Mononuclear cell (primary cell): ENCODE results near the gene NELFB. TPM values are rescaled to one million over a fixed set of nuclear protein-coding genes. Genes with fewer than 3 reads are reported as not detected.

Experiments used
- H3K27me3 ChIP-seq: 2 replicates; pipeline ENCODE4 v1.6.0; 2011; ENCODE audit warnings: low read length, control low read depth; ENCODE audit not compliant: insufficient read depth
- H3K4me1 ChIP-seq: 2 replicates; pipeline ENCODE4 v1.5.1; 2011; ENCODE audit warnings: mild to moderate bottlenecking, low read length, control low read depth; ENCODE audit not compliant: insufficient read depth
- H3K4me3 ChIP-seq: 2 replicates; pipeline ENCODE4 v1.5.1; 2011; ENCODE audit warnings: mild to moderate bottlenecking, low read length, moderate library complexity
- H3K9me3 ChIP-seq: 2 replicates; pipeline ENCODE4 v1.5.1; 2011; ENCODE audit warnings: low read depth, mild to moderate bottlenecking, control low read depth, low read length
- total RNA-seq: library from RNA; depleted of rRNA; stranded (reverse); fragments of >200 nt; gene quantifications from one replicate; pipeline ENCODE4 v1.2.3, GENCODE V29; 2012

Gene NELFB
- total RNA-seq, 1 donor = 20.9 TPM

GRCh38 chr9:137294091-137294680 lies 39.1 kb downstream of the NELFB start:
- H3K4me1 ChIP-seq = peaks cover 9% of the 10 kb centered on the region
- H3K9me3 ChIP-seq = no peaks in the 10 kb centered on the region
- peaks cover 45% of the 10 kb centered on the region for H3K27me3 ChIP-seq
- no peak overlapping the region for H3K4me3 ChIP-seq

- Histone ChIP-seq H3K4me3 (no peak overlapping the region), H3K9me3 (no peaks in the 10 kb centered on the region), H3K4me1 (peaks cover 9% of the 10 kb centered on the region), H3K27me3 (peaks cover 51% of the 10 kb centered on the region)
Measured at GRCh38 chr9:137294681-137295237, 39.6 kb downstream of the NELFB start.

DNA sequence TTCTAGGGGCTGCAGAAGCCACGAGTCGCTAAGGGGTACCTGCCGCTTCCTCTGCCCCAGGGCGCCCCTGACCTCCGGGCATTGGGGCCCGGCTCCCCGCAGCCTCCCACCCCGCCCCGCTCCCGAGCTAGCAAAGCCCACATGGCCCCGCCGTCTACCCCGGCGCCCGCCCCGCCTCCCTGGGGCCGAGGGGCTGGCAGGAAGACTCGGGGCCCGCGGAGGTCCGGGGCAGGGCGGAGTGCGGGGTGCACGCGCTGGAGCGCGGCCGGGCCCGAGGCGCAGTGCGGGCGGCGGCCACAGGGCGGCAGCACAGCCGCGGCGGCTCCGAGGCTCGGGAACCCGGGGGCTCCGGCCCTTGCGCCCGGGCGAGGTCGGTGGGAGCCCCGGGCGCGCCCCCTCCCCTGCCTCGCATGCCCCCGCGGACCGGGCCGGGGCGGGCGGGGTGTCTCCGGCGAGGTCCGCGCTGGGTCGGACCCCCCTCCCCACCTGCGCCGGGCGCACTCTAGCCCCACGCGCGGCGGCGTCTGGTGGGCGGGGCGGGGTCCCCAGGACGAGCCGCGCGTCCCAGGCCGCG lies 40.2 kb downstream of the NELFB start:
- H3K4me3 ChIP-seq = no peak overlapping the region
- H3K27me3 ChIP-seq = peaks cover 57% of the 10 kb centered on the region
- H3K4me1 ChIP-seq = peaks cover 9% of the 10 kb centered on the region
- H3K9me3 ChIP-seq = no peaks in the 10 kb centered on the region

DNA sequence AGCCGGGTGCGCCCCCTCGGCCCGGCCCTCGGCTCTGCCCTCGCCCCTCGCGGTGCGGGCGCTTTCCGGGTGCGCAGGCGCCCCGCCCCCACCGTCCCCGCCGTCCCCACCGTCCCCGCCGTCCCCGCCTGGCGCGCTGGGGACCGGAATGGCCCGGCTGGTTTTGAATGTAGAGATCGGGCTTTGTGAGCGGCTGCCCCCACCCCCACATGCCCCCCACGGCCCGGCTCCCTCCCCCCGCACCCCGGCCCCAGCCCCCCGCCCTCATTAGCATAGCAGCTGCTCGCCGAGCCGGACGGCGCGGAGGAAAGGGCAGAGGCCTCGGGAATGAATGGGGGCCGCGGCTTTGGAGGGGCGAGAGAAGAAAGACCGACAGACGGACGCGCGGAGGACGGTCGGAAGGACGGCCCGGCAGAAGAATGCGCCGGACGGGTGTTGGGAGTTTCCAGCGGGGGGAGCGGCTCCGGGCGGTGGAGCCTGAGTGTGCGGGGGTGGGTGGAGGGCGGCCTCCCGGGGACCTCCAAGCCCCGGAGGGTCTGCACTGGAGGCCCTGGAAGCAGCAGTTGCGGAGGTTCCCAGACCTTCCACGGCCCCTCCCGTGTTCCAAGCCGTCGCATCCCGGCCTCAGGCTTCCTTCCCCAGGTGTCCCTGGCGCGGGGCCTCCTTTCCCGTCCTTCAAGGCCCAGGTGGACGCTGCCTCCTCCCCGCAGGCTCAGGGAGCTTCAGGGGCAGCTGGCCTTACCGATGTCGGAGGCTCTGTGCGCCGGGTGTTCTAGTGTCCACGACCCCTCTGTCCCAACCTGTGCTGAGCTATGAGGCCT lies 40.9 kb downstream of the NELFB start:
- Histone ChIP-seq H3K4me3 (no peak overlapping the region), H3K4me1 (peaks cover 15% of the 10 kb centered on the region)

DNA sequence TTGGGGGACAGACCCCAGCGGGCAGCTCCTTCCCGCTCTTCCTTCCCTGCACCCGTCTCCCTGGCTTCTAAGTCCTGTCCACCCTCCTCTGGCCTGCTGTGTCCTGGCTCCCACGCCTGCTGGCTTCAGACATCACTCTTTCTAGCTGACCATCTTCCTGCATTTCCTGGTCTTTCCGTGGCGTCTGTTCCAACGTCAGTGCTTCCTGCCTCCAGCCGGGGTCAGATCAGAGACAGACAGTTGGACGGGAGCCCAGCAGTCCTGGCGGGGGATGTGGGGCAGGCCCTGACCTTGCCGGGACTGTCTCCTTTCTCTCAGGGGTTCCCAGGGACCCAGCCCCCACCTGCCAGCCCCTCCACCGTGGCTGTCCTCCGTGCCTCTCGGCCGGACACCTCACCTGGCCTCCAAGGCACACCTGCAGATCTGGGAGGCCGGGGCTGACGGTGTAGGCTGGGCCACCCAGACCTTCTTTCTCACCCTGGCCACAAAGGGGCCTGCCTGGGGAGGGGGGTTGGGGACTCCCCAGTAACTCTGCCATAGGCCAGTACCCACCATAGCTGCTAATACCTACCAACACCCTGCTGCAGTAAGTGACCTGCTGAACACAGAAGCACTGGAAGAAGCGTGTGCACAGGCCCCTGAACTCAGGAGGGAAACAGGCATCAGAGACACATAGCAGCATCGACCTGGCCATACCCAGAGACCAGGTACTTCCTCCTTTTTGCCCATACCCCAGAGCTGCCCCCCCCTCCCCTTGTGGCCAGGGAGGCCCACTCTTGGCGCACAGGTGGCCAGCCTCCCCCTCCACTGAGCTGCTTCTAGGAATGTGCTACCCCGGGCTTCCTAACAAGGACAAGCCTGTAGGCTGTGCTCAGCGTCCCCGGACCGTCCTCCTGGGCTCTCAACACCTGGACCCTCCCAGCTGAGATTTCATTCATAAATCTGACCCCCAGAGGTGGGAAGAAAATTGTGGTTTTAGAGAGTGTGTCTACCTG lies 41.8 kb downstream of the NELFB start:
- Histone ChIP-seq H3K4me1 (peaks cover 22% of the 10 kb centered on the region), H3K4me3 (no peak overlapping the region), H3K27me3 (peaks cover 63% of the 10 kb centered on the region)

More for the DNA sequence above, 40.9 kb downstream of the NELFB start:
- no peaks in the 10 kb centered on the region for H3K9me3 ChIP-seq
- peaks cover 63% of the 10 kb centered on the region for H3K27me3 ChIP-seq

DNA sequence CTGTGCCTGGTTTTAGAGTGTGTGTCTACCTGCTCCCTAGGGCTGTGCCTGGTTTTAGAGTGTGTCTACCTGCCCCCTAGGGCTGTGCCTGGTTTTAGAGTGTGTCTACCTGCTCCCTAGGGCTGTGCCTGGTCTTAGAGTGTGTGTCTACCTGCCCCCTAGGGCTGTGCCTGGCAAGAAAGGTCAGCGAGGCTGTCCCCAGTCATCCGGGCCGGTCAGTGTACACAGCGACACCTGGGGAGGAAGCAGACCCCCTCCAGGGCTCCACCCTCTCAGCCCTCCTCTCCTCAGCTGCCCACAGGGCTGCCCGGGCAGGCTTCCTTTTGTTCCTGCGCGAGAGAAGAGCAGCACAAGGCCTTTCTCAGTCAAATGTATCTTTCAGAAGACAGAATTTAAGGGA lies 42.8 kb downstream of the NELFB start:
- H3K4me3 ChIP-seq = no peak overlapping the region
- H3K4me1 ChIP-seq = peaks cover 27% of the 10 kb centered on the region
- H3K27me3 ChIP-seq = peaks cover 64% of the 10 kb centered on the region
- H3K9me3 ChIP-seq = no peaks in the 10 kb centered on the region

More for the DNA sequence above, 41.8 kb downstream of the NELFB start:
- no peaks in the 10 kb centered on the region for H3K9me3 ChIP-seq

- Histone ChIP-seq H3K4me3 (no peak overlapping the region), H3K27me3 (peaks cover 68% of the 10 kb centered on the region), H3K9me3 (no peaks in the 10 kb centered on the region), H3K4me1 (peaks cover 30% of the 10 kb centered on the region)
Measured at GRCh38 chr9:137298401-137299202, 43.5 kb downstream of the NELFB start.

DNA sequence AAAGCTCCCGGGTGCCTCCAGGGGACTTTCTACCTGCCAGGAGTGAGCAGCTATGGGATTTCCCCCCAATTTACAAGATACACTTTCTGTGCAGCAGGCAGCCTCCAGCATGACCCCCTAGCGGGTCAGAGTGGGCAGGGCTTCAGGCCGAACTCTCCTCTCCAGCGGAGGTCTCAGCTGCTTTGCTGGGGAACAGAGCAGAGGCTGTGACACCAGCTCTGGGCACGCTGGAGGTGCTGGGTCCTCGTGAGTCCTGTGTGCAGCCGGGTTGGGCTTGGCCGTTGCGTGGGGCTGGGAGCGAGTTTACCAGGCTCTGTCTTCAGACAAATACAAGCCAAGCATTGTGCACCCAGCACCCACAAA lies 44.1 kb downstream of the NELFB start:
- H3K4me1 ChIP-seq = peaks cover 30% of the 10 kb centered on the region
- H3K27me3 ChIP-seq = peaks cover 62% of the 10 kb centered on the region
- no peak overlapping the region for H3K4me3 ChIP-seq
- H3K9me3 ChIP-seq = no peaks in the 10 kb centered on the region

- Histone ChIP-seq H3K9me3 (no peaks in the 10 kb centered on the region), H3K4me3 (no peak overlapping the region), H3K4me1 (peaks cover 27% of the 10 kb centered on the region), H3K27me3 (peaks cover 54% of the 10 kb centered on the region)
Measured at GRCh38 chr9:137299938-137300337, 44.8 kb downstream of the NELFB start.

- Histone ChIP-seq H3K9me3 (no peaks in the 10 kb centered on the region), H3K27me3 (peaks cover 52% of the 10 kb centered on the region), H3K4me3 (no peak overlapping the region), H3K4me1 (peaks cover 29% of the 10 kb centered on the region)
Measured at GRCh38 chr9:137300567-137301080, 45.5 kb downstream of the NELFB start.

DNA sequence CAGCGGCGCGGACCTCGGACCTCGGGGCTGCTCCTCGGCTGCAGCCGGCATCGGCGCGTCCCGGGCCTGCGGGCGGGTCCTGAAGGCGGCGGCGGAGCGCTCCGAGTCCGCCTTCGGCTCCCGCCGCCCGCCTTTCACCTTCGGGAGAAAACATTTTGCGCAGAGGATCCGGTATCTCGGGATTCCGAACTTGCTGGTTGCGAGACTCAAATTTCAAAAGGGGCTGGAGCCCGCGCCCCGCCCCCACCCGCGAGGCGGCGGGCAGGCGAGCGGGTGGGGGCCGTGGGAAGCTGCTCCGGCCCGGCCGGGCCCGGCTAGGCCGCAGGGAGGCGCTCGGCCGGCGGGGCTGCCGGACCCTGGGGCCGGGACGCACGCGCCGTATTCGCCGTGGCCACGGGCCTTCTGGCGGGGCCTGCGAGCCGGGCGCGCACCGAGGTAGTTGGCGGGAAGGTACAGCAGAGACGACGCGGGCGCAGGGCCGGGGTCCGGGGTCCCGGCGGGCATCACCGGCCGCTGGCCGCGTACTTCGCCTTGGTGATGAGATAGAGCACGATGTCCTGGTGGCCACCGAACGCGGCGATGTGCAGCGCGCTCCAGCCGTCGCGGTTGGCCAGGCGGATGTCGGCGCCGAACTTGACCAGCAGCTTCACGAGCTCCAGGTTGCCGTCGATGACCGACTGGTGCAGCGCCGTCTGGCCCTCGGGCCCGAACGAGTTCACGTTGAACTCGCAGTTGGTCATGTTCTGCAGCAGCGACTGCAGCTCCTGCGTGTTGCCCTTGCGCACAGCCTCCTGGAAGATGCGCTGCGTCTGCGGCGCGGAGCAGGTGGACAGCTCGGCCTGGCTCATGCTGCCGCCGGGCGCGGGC lies 46.2 kb downstream of the NELFB start:
- peaks cover 52% of the 10 kb centered on the region for H3K27me3 ChIP-seq
- H3K9me3 ChIP-seq = no peaks in the 10 kb centered on the region
- no peak overlapping the region for H3K4me3 ChIP-seq
- peaks cover 36% of the 10 kb centered on the region for H3K4me1 ChIP-seq

DNA sequence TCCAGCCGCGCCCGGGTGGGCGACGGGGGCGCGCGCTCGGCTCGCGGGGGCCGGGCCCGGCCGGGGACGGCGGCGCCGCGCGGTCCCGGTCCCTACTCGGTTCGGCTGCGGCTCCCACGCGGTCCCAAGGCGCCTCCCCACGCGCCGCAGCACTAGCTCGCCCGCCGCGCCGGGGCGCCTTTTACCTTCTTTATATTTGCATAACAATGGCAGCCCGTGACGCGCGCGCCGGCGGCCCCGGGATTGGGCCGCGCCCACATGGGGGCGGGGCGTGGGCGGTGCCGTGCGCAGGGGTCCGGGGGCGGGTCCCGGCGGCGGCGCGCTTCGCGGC lies 47.0 kb downstream of the NELFB start, which contains the start of gene NRARP:
Gene NRARP (minus strand): TSS at position 154 of the 331 bp plus-strand sequence. CDS start 343 bp downstream, outside the sequence.
- Histone ChIP-seq H3K27me3 (peaks cover 48% of the 10 kb centered on the region), H3K4me1 (peaks cover 44% of the 10 kb centered on the region), H3K4me3 (peak within 1 kb of the TSS; percentile 25), H3K9me3 (no peaks in the 10 kb centered on the region)
